Endothelial cell of umbilical vein (primary cell): ENCODE measurements around the gene COQ8A. TPM values are rescaled to one million over a fixed set of nuclear protein-coding genes. Genes with fewer than 3 reads are reported as not detected.

Experiments used
- BruUV-seq: library from RNA; stranded (reverse); fragments of 400-500 nt; replicated peaks from 2 replicates; lab custom pipeline; 2021; lab: Mats Ljungman, UMichigan
- CTCF ChIA-PET: fragments of 300-600, 350-600 bp; sonication (Branson Sonifier 250); formaldehyde crosslinking; loops from one replicate; lab custom pipeline; 2021; ENCODE audit warnings: antibody characterized with exemption, inconsistent platforms; lab: Charles Lee
- POLR2A ChIA-PET: fragments of 300-600, 350-600 bp; sonication (Branson Sonifier 250); formaldehyde crosslinking; loops from one replicate; lab custom pipeline; 2021; ENCODE audit warnings: antibody characterized with exemption, inconsistent platforms; lab: Charles Lee
- DNase-seq: peaks from one replicate; pipeline ENCODE4 v3.0.0-alpha.2; 2011; ENCODE audit warnings: low read depth, low spot score
- FAIRE-seq: peaks from 2 replicates; lab custom pipeline; 2011; peaks lifted over from hg19 to GRCh38; lab: Jason Lieb, UNC
- H2AFZ ChIP-seq: 2 replicates; pipeline ENCODE4 v1.6.0; 2012; ENCODE audit warnings: low read depth, low read length, control low read depth, inconsistent platforms
- H3K27ac ChIP-seq: 2 replicates; pipeline ENCODE4 v1.5.1; 2011; ENCODE audit warnings: low read depth, mild to moderate bottlenecking, control low read depth, low read length, moderate library complexity; ENCODE audit not compliant: insufficient read depth
- H3K27me3 ChIP-seq, 2 experiments: 2 replicates each; pipeline versions ENCODE4 v1.6.0 to v1.6.1; 2011; ENCODE audit warnings: low read length in 2 of 2, mixed read lengths in 1 of 2; ENCODE audit not compliant: control insufficient read depth in 2 of 2, insufficient read depth in 2 of 2
- H3K36me3 ChIP-seq, 2 experiments: 2 replicates in 1 of 2; 3 replicates in 1 of 2; pipeline ENCODE4 v1.5.1; 2011; ENCODE audit warnings: low read length in 2 of 2, mild to moderate bottlenecking in 1 of 2, moderate library complexity in 1 of 2; ENCODE audit not compliant: control insufficient read depth in 2 of 2, insufficient read depth in 2 of 2; ENCODE audit errors: extremely low read depth in 1 of 2
- H3K4me1 ChIP-seq: 3 replicates; pipeline ENCODE4 v1.5.1; 2011; ENCODE audit warnings: mild to moderate bottlenecking, low read length; ENCODE audit not compliant: control insufficient read depth, insufficient read depth; ENCODE audit errors: extremely low read depth
- H3K4me2 ChIP-seq: 2 replicates; pipeline ENCODE4 v1.6.1; 2011; ENCODE audit warnings: low read length, control low read depth, mixed read lengths; ENCODE audit not compliant: insufficient read depth
- H3K4me3 ChIP-seq, 3 experiments: fragments of 200-600 bp in 1 of 3; sonication (generic), shearing (Covaris generic) in 1 of 3; replicated peaks in 1 of 3; 2 replicates each; pipeline ENCODE4 v1.5.1; 2011 to 2016; ENCODE audit warnings: control low read depth in 3 of 3, low read length in 3 of 3, mild to moderate bottlenecking in 2 of 3, inconsistent platforms in 1 of 3, low read depth in 1 of 3, moderate library complexity in 1 of 3; ENCODE audit not compliant: insufficient read depth in 1 of 3
- H3K79me2 ChIP-seq: 2 replicates; pipeline ENCODE4 v1.6.0; 2012; ENCODE audit warnings: low read length, inconsistent platforms; ENCODE audit not compliant: control insufficient read depth, insufficient read depth
- H3K9ac ChIP-seq: replicated peaks from 2 replicates; pipeline ENCODE3; 2011; ENCODE audit warnings: low read length, control low read depth; ENCODE audit not compliant: insufficient read depth; ENCODE audit errors: extremely low read depth
- H3K9me1 ChIP-seq: replicated peaks from 3 replicates; pipeline ENCODE4 v1.6.0; 2011; ENCODE audit warnings: mild to moderate bottlenecking, low read length; ENCODE audit not compliant: control insufficient read depth, insufficient read depth; ENCODE audit errors: extremely low read depth
- H3K9me3 ChIP-seq: replicated peaks from 2 replicates; pipeline ENCODE4 v1.5.1; 2012; ENCODE audit warnings: low read length, inconsistent platforms; ENCODE audit not compliant: control insufficient read depth, insufficient read depth
- H4K20me1 ChIP-seq: replicated peaks from 2 replicates; pipeline ENCODE3; 2011; ENCODE audit warnings: mild to moderate bottlenecking, low read length; ENCODE audit not compliant: control insufficient read depth, insufficient read depth; ENCODE audit errors: extremely low read depth
- FOS ChIP-seq: IDR thresholded peaks from 2 replicates; pipeline ENCODE4 v1.6.1; 2011; ENCODE audit warnings: mild to moderate bottlenecking, low read length, moderate library complexity, borderline replicate concordance; ENCODE audit not compliant: insufficient read depth
- MYC ChIP-seq: IDR thresholded peaks from one replicate; pipeline ENCODE4 v1.6.1; 2011; ENCODE audit warnings: mild to moderate bottlenecking, low read depth, low read length
- POLR2A ChIP-seq: IDR thresholded peaks from 2 replicates; pipeline ENCODE4 v1.6.1; 2012; ENCODE audit warnings: low read depth, mild to moderate bottlenecking, control low read depth, low read length
- dilution Hi-C: fragments of 300-500 bp; cut with MboI; formaldehyde crosslinking; loops from one replicate; pipeline ENCODE4 v1.15.0; 2019; ENCODE audit warnings: low sequenced_read_pairs; ENCODE audit not compliant: extremely low pct_ligation_motif_present
- intact Hi-C: fragments of 100-400 bp; cut with micrococcal nuclease; formaldehyde crosslinking; loops from one replicate; pipeline ENCODE4 v1.10.0; 2022
- polyA plus RNA-seq, 4 experiments: library from polyadenylated mRNA; depleted of rRNA in 3 of 4; stranded (reverse) in 3 of 4; unstranded in 1 of 4; fragments of >200 nt; gene quantifications; 2 replicates each; pipeline versions ENCODE4 v1.2.1 to v1.2.3, GENCODE V29; 2011 to 2012; ENCODE audit warnings: missing spikeins in 1 of 4
- total RNA-seq: library from RNA; stranded (reverse); gene quantifications from 2 replicates; pipeline ENCODE4 v1.2.3, GENCODE V29; 2021
- TF ChIP-seq, protein P1 (sequence below): IDR thresholded peaks from 2 replicates; pipeline ENCODE4 v1.6.1; 2011; ENCODE audit not compliant: insufficient read depth, insufficient read length
- TF ChIP-seq, protein P2 (sequence below), 2 donors: IDR thresholded peaks; 1 replicate in 1 of 2; 2 replicates in 1 of 2; pipeline ENCODE4 v1.5.1; 2011; ENCODE audit warnings: low read length in 2 of 2, mild to moderate bottlenecking in 2 of 2, moderate library complexity in 2 of 2, control low read depth in 1 of 2, inconsistent platforms in 1 of 2, low read depth in 1 of 2; ENCODE audit not compliant: insufficient read depth in 1 of 2; ENCODE audit errors: extremely low read depth in 1 of 2

Gene COQ8A
- total and polyA plus RNA-seq, 2 donors (not counting 3 experiments of a cell fraction or from before 2014, with no cell fraction given) = 6.8 to 9.4 TPM

GRCh38 chr1:226973898-226974543 lies 33.9 kb downstream of the COQ8A start:
- dilution Hi-C loops (no loop called here), intact Hi-C loops (no loop called here)
- CTCF ChIA-PET = interaction anchor here (2.1 to 2.4 kb wide), 2 partner anchors 28 to 348 kb away, joined by 5 to 7 read pairs; no protein-coding TSS in a partner anchor
- BruUV-seq = no TSS peak
- Histone ChIP-seq H4K20me1 (no peaks in the 10 kb centered on the region), H3K4me2 (no peak overlapping the region), H3K36me3 (no peaks in the 10 kb centered on the region), H3K79me2 (no peaks in the 10 kb centered on the region), H3K27ac (no peak overlapping the region), H3K27me3 (no peaks in the 10 kb centered on the region), H3K9me3 (no peaks in the 10 kb centered on the region), H3K9me1 (no peaks in the 10 kb centered on the region), H3K4me3 (no peak overlapping the region), H3K9ac (no peak overlapping the region), H2AFZ (no peak overlapping the region), H3K4me1 (no peaks in the 10 kb centered on the region)
- POLR2A ChIA-PET = no interaction called here
- FAIRE-seq (no peak), DNase-seq (no peak)
- TF ChIP-seq POLR2A (no peak), MYC (no peak)
- TF ChIP-seq, protein P1, sequence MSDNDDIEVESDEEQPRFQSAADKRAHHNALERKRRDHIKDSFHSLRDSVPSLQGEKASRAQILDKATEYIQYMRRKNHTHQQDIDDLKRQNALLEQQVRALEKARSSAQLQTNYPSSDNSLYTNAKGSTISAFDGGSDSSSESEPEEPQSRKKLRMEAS = no peak

GRCh38 chr1:226974544-226975258 lies 34.6 kb downstream of the COQ8A start:
- FAIRE-seq (no peak), DNase-seq (no peak)
- intact Hi-C loops = no loop called here
- Histone ChIP-seq H3K4me2 (no peak overlapping the region), H2AFZ (no peak overlapping the region), H3K9ac (no peak overlapping the region), H3K79me2 (no peaks in the 10 kb centered on the region), H3K27me3 (no peaks in the 10 kb centered on the region), H3K9me1 (no peaks in the 10 kb centered on the region), H3K4me3 (no peak overlapping the region), H3K36me3 (no peaks in the 10 kb centered on the region), H3K9me3 (no peaks in the 10 kb centered on the region), H4K20me1 (no peaks in the 10 kb centered on the region), H3K4me1 (no peaks in the 10 kb centered on the region), H3K27ac (no peak overlapping the region)
- TF ChIP-seq, protein P2, sequence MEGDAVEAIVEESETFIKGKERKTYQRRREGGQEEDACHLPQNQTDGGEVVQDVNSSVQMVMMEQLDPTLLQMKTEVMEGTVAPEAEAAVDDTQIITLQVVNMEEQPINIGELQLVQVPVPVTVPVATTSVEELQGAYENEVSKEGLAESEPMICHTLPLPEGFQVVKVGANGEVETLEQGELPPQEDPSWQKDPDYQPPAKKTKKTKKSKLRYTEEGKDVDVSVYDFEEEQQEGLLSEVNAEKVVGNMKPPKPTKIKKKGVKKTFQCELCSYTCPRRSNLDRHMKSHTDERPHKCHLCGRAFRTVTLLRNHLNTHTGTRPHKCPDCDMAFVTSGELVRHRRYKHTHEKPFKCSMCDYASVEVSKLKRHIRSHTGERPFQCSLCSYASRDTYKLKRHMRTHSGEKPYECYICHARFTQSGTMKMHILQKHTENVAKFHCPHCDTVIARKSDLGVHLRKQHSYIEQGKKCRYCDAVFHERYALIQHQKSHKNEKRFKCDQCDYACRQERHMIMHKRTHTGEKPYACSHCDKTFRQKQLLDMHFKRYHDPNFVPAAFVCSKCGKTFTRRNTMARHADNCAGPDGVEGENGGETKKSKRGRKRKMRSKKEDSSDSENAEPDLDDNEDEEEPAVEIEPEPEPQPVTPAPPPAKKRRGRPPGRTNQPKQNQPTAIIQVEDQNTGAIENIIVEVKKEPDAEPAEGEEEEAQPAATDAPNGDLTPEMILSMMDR (IDR thresholded peaks at IDR 0.05; ENCODE audit: extremely low read depth in 1 of 2, insufficient read depth in 1 of 2, low read depth in 1 of 2, low read length in 2 of 2) = no peak
- no peak for TF ChIP-seq FOS
- no TSS peak for BruUV-seq
- dilution Hi-C loops = no loop called here
- CTCF ChIA-PET = interaction anchor here (2.1 to 2.4 kb wide), 2 partner anchors 29 to 348 kb away, joined by 5 to 7 read pairs; no protein-coding TSS in a partner anchor
- POLR2A ChIA-PET = no interaction called here
